ENCODE data around the gene CMSS1. TPM values are rescaled to one million over a fixed set of nuclear protein-coding genes. Genes with fewer than 3 reads are reported as not detected.

Gene CMSS1
- total RNA-seq, 1 donor, result 27.8 TPM

GRCh38 chr3:99883138-99883461, 65.4 kb downstream of the CMSS1 start:
- TF ChIP-seq CTCF (IDR thresholded peaks at IDR 0.05; ENCODE audit: insufficient read depth, low read length), result no peak
- H3K4me3 ChIP-seq (ENCODE audit: low read depth, low read length), result no peak overlapping the region
- no peak for DNase-seq (ENCODE audit: low read depth)

DNA sequence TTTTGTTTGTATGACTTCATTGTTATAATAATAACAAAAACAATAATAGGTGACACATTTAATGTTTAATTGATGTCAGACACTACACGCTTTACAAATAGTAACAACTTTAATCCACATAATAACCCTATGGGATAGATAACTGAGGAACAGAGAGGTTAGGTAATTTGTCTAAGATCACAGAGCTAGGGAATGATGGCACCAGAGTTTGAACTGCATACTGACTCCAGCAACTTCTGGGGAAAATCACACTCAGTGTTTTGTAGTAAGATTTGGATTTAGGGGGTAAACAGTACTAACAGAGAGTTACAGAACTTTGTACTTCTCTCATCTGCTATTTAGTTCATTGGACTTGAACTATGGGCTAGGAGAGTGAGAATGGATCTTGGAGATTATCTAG, 66.0 kb downstream of the CMSS1 start:
- DNase-seq (ENCODE audit: low read depth), result no peak
- no peak for TF ChIP-seq CTCF (IDR thresholded peaks at IDR 0.05; ENCODE audit: insufficient read depth, low read length)

GRCh38 chr3:99884484-99884883, 66.8 kb downstream of the CMSS1 start:
- TF ChIP-seq CTCF (IDR thresholded peaks at IDR 0.05; ENCODE audit: insufficient read depth, low read length), result no peak
- no peak overlapping the region for H3K4me3 ChIP-seq (ENCODE audit: low read depth, low read length)
- DNase-seq (ENCODE audit: low read depth), result no peak

More for the DNA sequence above, 66.0 kb downstream of the CMSS1 start:
- no peak overlapping the region for H3K4me3 ChIP-seq (ENCODE audit: low read depth, low read length)

DNA sequence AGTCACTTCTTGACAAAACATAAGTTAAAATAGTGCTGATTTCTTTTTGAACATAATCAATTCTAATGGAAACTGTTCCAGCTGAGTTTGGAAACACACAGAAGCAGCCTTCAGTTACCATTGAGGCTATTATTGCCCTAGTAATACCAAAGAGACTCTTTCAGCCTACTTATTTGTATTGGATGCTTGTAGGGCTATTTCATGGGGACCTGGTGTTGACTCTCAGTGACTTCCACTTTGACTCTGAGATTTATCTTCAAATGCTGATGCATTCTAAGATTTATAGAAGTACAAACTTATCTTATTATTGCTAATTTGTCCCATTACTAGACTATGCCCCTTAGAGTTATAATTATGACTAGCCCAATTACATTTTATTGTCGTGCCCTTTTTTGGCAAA, 67.4 kb downstream of the CMSS1 start:
- DNase-seq (ENCODE audit: low read depth), result no peak
- no peak for TF ChIP-seq CTCF (IDR thresholded peaks at IDR 0.05; ENCODE audit: insufficient read depth, low read length)
- H3K4me3 ChIP-seq (ENCODE audit: low read depth, low read length), result no peak overlapping the region

DNA sequence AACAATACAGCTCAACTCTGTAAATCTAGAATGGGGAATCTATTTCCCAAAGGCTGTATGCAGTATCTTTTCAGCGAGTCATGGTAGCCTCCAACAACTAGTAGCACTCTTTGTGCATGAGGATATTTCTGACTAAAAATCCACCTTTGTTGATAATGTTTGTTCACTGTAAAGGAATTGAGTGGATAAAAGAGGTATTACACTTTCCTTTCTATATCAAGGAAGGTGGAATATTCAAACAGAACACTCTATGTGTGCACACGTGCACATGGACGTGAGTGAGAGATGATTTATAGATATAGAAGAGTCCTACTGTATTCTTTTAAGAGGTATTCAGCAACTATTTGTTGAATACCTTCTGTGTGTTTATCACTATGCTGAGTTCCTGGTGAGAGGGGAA, 68.2 kb downstream of the CMSS1 start:
- no peak for TF ChIP-seq CTCF (IDR thresholded peaks at IDR 0.05; ENCODE audit: insufficient read depth, low read length)
- H3K4me3 ChIP-seq (ENCODE audit: low read depth, low read length), result no peak overlapping the region
- no peak for DNase-seq (ENCODE audit: low read depth)

GRCh38 chr3:99891610-99892285, 74.1 kb downstream of the CMSS1 start:
- DNase-seq (ENCODE audit: low read depth), result no peak
- no peak overlapping the region for H3K4me3 ChIP-seq (ENCODE audit: low read depth, low read length)
- no peak for TF ChIP-seq CTCF (IDR thresholded peaks at IDR 0.05; ENCODE audit: insufficient read depth, low read length)

DNA sequence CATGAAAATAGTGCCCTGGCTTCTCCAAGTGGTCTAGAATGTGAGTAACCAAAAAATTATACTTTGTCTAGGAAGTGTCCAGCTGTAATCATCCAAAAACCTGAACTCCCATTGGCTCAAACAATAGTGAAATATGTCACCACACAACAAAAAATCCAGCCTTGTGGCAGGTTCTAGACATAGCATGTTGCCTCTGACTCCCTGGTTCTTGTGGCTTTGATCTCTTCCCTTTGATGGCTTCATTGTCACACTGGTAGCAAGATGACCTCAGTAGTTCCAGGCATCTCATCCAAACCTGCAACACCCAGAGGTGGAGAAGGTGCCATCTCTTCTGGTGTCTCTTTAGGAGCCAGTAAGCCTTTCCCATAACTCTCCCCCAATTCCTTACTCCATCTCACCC, 74.7 kb downstream of the CMSS1 start:
- TF ChIP-seq CTCF (IDR thresholded peaks at IDR 0.05; ENCODE audit: insufficient read depth, low read length), result no peak
- no peak for DNase-seq (ENCODE audit: low read depth)
- H3K4me3 ChIP-seq (ENCODE audit: low read depth, low read length), result no peak overlapping the region
